Upper lobe of left lung (tissue), 4 donors: ENCODE results near the gene ADK.

ENCODE experiments used
- POLR2A ChIP-seq, 4 donors: fragments of 450-650 bp; IDR thresholded peaks; one replicate each; pipeline ENCODE4 v1.5.1; 2016 to 2017; ENCODE audit warnings: antibody characterized with exemption in 4 of 4, mild to moderate bottlenecking in 2 of 4
- POLR2AphosphoS5 ChIP-seq, 2 donors: sonication (generic); formaldehyde crosslinking; IDR thresholded peaks; one replicate each; pipeline ENCODE4 v1.5.1; 2017; ENCODE audit warnings: antibody characterized with exemption in 2 of 2
- TF ChIP-seq, protein P1 (sequence below), 6 experiments: fragments of 450-650 bp in 4 of 6; fragments of 200-600 bp in 2 of 6; sonication (generic) in 2 of 6; IDR thresholded peaks; one replicate each; pipeline ENCODE4 v1.5.1; 2016 to 2019; ENCODE audit warnings: antibody characterized with exemption in 6 of 6

- TF ChIP-seq, protein P1, sequence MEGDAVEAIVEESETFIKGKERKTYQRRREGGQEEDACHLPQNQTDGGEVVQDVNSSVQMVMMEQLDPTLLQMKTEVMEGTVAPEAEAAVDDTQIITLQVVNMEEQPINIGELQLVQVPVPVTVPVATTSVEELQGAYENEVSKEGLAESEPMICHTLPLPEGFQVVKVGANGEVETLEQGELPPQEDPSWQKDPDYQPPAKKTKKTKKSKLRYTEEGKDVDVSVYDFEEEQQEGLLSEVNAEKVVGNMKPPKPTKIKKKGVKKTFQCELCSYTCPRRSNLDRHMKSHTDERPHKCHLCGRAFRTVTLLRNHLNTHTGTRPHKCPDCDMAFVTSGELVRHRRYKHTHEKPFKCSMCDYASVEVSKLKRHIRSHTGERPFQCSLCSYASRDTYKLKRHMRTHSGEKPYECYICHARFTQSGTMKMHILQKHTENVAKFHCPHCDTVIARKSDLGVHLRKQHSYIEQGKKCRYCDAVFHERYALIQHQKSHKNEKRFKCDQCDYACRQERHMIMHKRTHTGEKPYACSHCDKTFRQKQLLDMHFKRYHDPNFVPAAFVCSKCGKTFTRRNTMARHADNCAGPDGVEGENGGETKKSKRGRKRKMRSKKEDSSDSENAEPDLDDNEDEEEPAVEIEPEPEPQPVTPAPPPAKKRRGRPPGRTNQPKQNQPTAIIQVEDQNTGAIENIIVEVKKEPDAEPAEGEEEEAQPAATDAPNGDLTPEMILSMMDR (IDR thresholded peaks at IDR 0.05) = no peak
- TF ChIP-seq POLR2AphosphoS5 (IDR thresholded peaks at IDR 0.05) = no peak
- no peak for TF ChIP-seq POLR2A (IDR thresholded peaks at IDR 0.05)
Observed at GRCh38 chr10:74282848-74283210, 131.8 kb downstream of the ADK start.
